ENCODE measurements around the gene LTB. TPM values are rescaled to one million over a fixed set of nuclear protein-coding genes. Genes with fewer than 3 reads are reported as not detected.
A peak's percentile ranks its signal among the peaks of the same experiment; 100 is the strongest.

The LTB gene
- total RNA-seq, 4 donors from 2014 or later = not detected

GRCh38 chr6:31614684-31615578 lies 32.7 kb upstream of the LTB start, which contains the start of gene AIF1:
AIF1 (plus strand) TSS chr6:31615234; CDS start chr6:31615330, 96 bp downstream.
- 68% methylated on average over 6 of the region's 6 CpGs for WGBS
- Histone ChIP-seq H3K9me3 (no peaks in the 10 kb centered on the region), H3K4me3 (peak within 1 kb of the TSS; percentile 8), H3K27ac (no peak within 1 kb of the TSS), H3K36me3 (no peaks in the 10 kb centered on the region), H3K4me1 (peaks cover 4% of the 10 kb centered on the region), H3K27me3 (no peaks in the 10 kb centered on the region)
- DNase-seq (ENCODE audit: low spot score in 2 of 2) = no peak
- TF ChIP-seq POLR2AphosphoS5 (IDR thresholded peaks at IDR 0.05) = no peak
- no peak for TF ChIP-seq CTCF (IDR thresholded peaks at IDR 0.05)
- TF ChIP-seq POLR2A (IDR thresholded peaks at IDR 0.05) = no peak
- TF ChIP-seq EP300 (IDR thresholded peaks at IDR 0.05) = no peak

- Histone ChIP-seq H3K27ac (no peak overlapping the region), H3K36me3 (no peaks in the 10 kb centered on the region), H3K4me1 (no peaks in the 10 kb centered on the region), H3K4me3 (no peak overlapping the region), H3K9me3 (no peaks in the 10 kb centered on the region), H3K27me3 (no peaks in the 10 kb centered on the region)
- WGBS = 71% methylated on average over 8 of the region's 8 CpGs
- TF ChIP-seq CTCF (IDR thresholded peaks at IDR 0.05) = no peak
- no peak for DNase-seq (ENCODE audit: low spot score in 2 of 2)
These were observed 31.9 kb upstream of the LTB start for GRCh38 chr6:31614075-31614619.

GRCh38 chr6:31610968-31611367 lies 28.7 kb upstream of the LTB start:
- TF ChIP-seq CTCF (IDR thresholded peaks at IDR 0.05) = no peak
- TF ChIP-seq POLR2AphosphoS5 (IDR thresholded peaks at IDR 0.05) = no peak
- no peak for TF ChIP-seq EP300 (IDR thresholded peaks at IDR 0.05)
- TF ChIP-seq POLR2A (IDR thresholded peaks at IDR 0.05) = no peak
- DNase-seq (ENCODE audit: low spot score in 2 of 2) = no peak
- H3K9me3 ChIP-seq = no peaks in the 10 kb centered on the region
- no peak overlapping the region for H3K27ac ChIP-seq
- 50% methylated on average over 4 of the region's 4 CpGs for WGBS
- no peaks in the 10 kb centered on the region for H3K27me3 ChIP-seq
- H3K4me1 ChIP-seq = no peaks in the 10 kb centered on the region
- H3K4me3 ChIP-seq = no peak overlapping the region
- H3K36me3 ChIP-seq = no peaks in the 10 kb centered on the region

- Histone ChIP-seq H3K27ac (no peak overlapping the region), H3K27me3 (no peaks in the 10 kb centered on the region), H3K9me3 (no peaks in the 10 kb centered on the region), H3K4me3 (no peak overlapping the region), H3K4me1 (no peaks in the 10 kb centered on the region), H3K36me3 (no peaks in the 10 kb centered on the region)
- no peak for DNase-seq (ENCODE audit: low spot score in 2 of 2)
- TF ChIP-seq CTCF (IDR thresholded peaks at IDR 0.05) (no peak), EP300 (IDR thresholded peaks at IDR 0.05) (no peak), POLR2AphosphoS5 (IDR thresholded peaks at IDR 0.05) (no peak), POLR2A (IDR thresholded peaks at IDR 0.05) (no peak)
- WGBS = 77% methylated on average over 8 of the region's 8 CpGs
These were observed 27.5 kb upstream of the LTB start for GRCh38 chr6:31609519-31610406.
